ENCODE data around the gene NFYA. TPM values are rescaled to one million over a fixed set of nuclear protein-coding genes. Genes with fewer than 3 reads are reported as not detected.

Gene NFYA
- total and polyA plus RNA-seq, 2 of the 13 experiments (the other 11 are each of a cell fraction or from before 2014, with no cell fraction given): 16.0 to 22.9 TPM

GRCh38 chr6:41063884-41064285 is 8.9 kb upstream of the NFYA start (continued):
- TF ChIP-seq CTCF (CRISPR knock-in tag; IDR thresholded peaks at IDR 0.05) (peak; percentile 52), ZSCAN5A (CRISPR knock-in tag; IDR thresholded peaks at IDR 0.05; ENCODE audit: borderline replicate concordance) (no peak), PHF21A (CRISPR knock-in tag; IDR thresholded peaks at IDR 0.05) (peak; percentile 56; the same call in 1 of the 2 replicates), RARA (CRISPR knock-in tag; IDR thresholded peaks at IDR 0.05) (peak; percentile 75), ZNF660 (CRISPR knock-in tag; IDR thresholded peaks at IDR 0.05; ENCODE audit: borderline replicate concordance, low read depth) (no peak), ZNF644 (CRISPR knock-in tag; IDR thresholded peaks at IDR 0.05; ENCODE audit: low read depth) (peak; percentile 91; the same call in 1 of the 2 replicates), GATAD2A (CRISPR knock-in tag; IDR thresholded peaks at IDR 0.05) (peak; percentile 73), ELF1 (CRISPR knock-in tag; IDR thresholded peaks at IDR 0.05) (no peak), ZNF34 (CRISPR knock-in tag; IDR thresholded peaks at IDR 0.05; ENCODE audit: borderline replicate concordance) (no peak), RXRA (CRISPR knock-in tag; IDR thresholded peaks at IDR 0.05) (peak; percentile 48; the same call in 1 of the 2 replicates), ZNF331 (CRISPR knock-in tag; IDR thresholded peaks at IDR 0.05) (peak; percentile 76), IRF2 (CRISPR knock-in tag; IDR thresholded peaks at IDR 0.05) (peak; percentile 73), ZNF772 (CRISPR knock-in tag; IDR thresholded peaks at IDR 0.05) (no peak), ZBTB7B (CRISPR knock-in tag; IDR thresholded peaks at IDR 0.05) (0 out of 2 replicates have a peak, but pooled peaks have one; percentile 48), ZNF407 (CRISPR knock-in tag; IDR thresholded peaks at IDR 0.05; ENCODE audit: not compliant biosample characterization) (no peak), ZNF205 (CRISPR knock-in tag; IDR thresholded peaks at IDR 0.05) (peak; percentile 48; the same call in 1 of the 2 replicates), KMT2B (CRISPR knock-in tag; IDR thresholded peaks at IDR 0.05) (0 out of 2 replicates have a peak, but pooled peaks have one; percentile 57), ZNF121 (CRISPR knock-in tag; IDR thresholded peaks at IDR 0.05) (0 out of 2 replicates have a peak, but pooled peaks have one; percentile 10), POLR2AphosphoS2 (IDR thresholded peaks at IDR 0.05; ENCODE audit: low read depth, low read length) (no peak), PHF8 (CRISPR knock-in tag; IDR thresholded peaks at IDR 0.05) (0 out of 2 replicates have a peak, but pooled peaks have one; percentile 22)
